Colonic mucosa (tissue), 4 donors: Measurements from ENCODE around the gene CAPRIN2. TPM values are rescaled to one million over a fixed set of nuclear protein-coding genes. Genes with fewer than 3 reads are reported as not detected.

Experiments
- DNase-seq: peaks from one replicate; pipeline ENCODE4 v3.0.0-alpha.2; 2020
- H3K27ac ChIP-seq: fragments of 200-600 bp; one replicate; pipeline ENCODE4 v1.8.0; 2021
- H3K27me3 ChIP-seq: fragments of 200-600 bp; one replicate; pipeline ENCODE4 v1.8.0; 2021
- H3K36me3 ChIP-seq: fragments of 200-600 bp; one replicate; pipeline ENCODE4 v1.8.0; 2021
- H3K4me1 ChIP-seq: fragments of 200-600 bp; one replicate; pipeline ENCODE4 v1.8.0; 2021; ENCODE audit warnings: mild to moderate bottlenecking
- H3K4me3 ChIP-seq: fragments of 200-600 bp; one replicate; pipeline ENCODE4 v1.8.0; 2021
- H3K9ac ChIP-seq, 2 donors: one replicate each; pipeline ENCODE4 v1.7.0; 2013; ENCODE audit warnings: control low read depth in 2 of 2, low read depth in 2 of 2, low read length in 2 of 2
- H3K9me3 ChIP-seq: fragments of 200-600 bp; one replicate; pipeline ENCODE4 v1.8.0; 2021
- CTCF ChIP-seq: fragments of 200-600 bp; IDR thresholded peaks from one replicate; pipeline ENCODE4 v1.8.0; 2022; ENCODE audit warnings: antibody characterized with exemption, mild to moderate bottlenecking
- intact Hi-C: fragments of 100-400 bp; cut with DNase I; formaldehyde crosslinking; loops from one replicate; pipeline ENCODE4 v1.14.1; 2022
- total RNA-seq, 2 donors: library from RNA; stranded (reverse); fragmentation: NEBNext Ultra II Directional in 1 of 2; extraction: Animal tissue kit (Norgen Biotek cat#: 25700) in 1 of 2; gene quantifications; one replicate each; pipeline ENCODE4 v1.2.1, GENCODE V29; 2021
- donor health status: healthy.
- donor health status: DM: no; HTN: no; CAD: no.
- donor health status: DM: no; HTN: no; CAD: no.

Gene CAPRIN2
- total RNA-seq, 2 donors from 2014 or later: 6.1 to 8.2 TPM

GRCh38 chr12:30726647-30727046 lies 28.1 kb downstream of the CAPRIN2 start:
- H3K4me3 ChIP-seq: no peak overlapping the region
- no peaks in the 10 kb centered on the region for H3K4me1 ChIP-seq
- TF ChIP-seq CTCF: no peak
- H3K9ac ChIP-seq: no peak overlapping the region
- intact Hi-C loops: no loop called here
- no peaks in the 10 kb centered on the region for H3K9me3 ChIP-seq
- H3K27ac ChIP-seq: no peak overlapping the region
- DNase-seq: no peak
- no peaks in the 10 kb centered on the region for H3K27me3 ChIP-seq
- no peaks in the 10 kb centered on the region for H3K36me3 ChIP-seq

GRCh38 chr12:30725739-30726138 lies 29.0 kb downstream of the CAPRIN2 start:
- TF ChIP-seq CTCF: no peak
- no peaks in the 10 kb centered on the region for H3K27me3 ChIP-seq
- intact Hi-C loops: no loop called here
- no peaks in the 10 kb centered on the region for H3K9me3 ChIP-seq
- no peak for DNase-seq
- H3K9ac ChIP-seq: no peak overlapping the region
- H3K36me3 ChIP-seq: no peaks in the 10 kb centered on the region
- no peak overlapping the region for H3K27ac ChIP-seq
- H3K4me1 ChIP-seq: no peaks in the 10 kb centered on the region
- H3K4me3 ChIP-seq: no peak overlapping the region

- DNase-seq: no peak
- Histone ChIP-seq H3K4me3 (no peak overlapping the region), H3K27me3 (no peaks in the 10 kb centered on the region), H3K27ac (no peak overlapping the region), H3K4me1 (no peaks in the 10 kb centered on the region), H3K9me3 (no peaks in the 10 kb centered on the region), H3K36me3 (no peaks in the 10 kb centered on the region), H3K9ac (no peak overlapping the region)
- intact Hi-C loops: no loop called here
- TF ChIP-seq CTCF: no peak
These were observed 35.7 kb downstream of the CAPRIN2 start for GRCh38 chr12:30719060-30719459.

GRCh38 chr12:30707613-30708342 lies 47.0 kb downstream of the CAPRIN2 start:
- no peaks in the 10 kb centered on the region for H3K9me3 ChIP-seq
- intact Hi-C loops: no loop called here
- H3K4me3 ChIP-seq: no peak overlapping the region
- no peak for DNase-seq
- TF ChIP-seq CTCF: no peak
- H3K36me3 ChIP-seq: no peaks in the 10 kb centered on the region
- H3K27ac ChIP-seq: peak overlapping the region; percentile 67
- no peaks in the 10 kb centered on the region for H3K4me1 ChIP-seq
- no peak overlapping the region for H3K9ac ChIP-seq
- no peaks in the 10 kb centered on the region for H3K27me3 ChIP-seq

- Histone ChIP-seq H3K27ac (peak overlapping the region; percentile 22), H3K4me1 (no peaks in the 10 kb centered on the region), H3K4me3 (no peak overlapping the region), H3K9me3 (no peaks in the 10 kb centered on the region), H3K9ac (no peak overlapping the region), H3K36me3 (no peaks in the 10 kb centered on the region), H3K27me3 (no peaks in the 10 kb centered on the region)
- no peak for TF ChIP-seq CTCF
- intact Hi-C loops: no loop called here
- no peak for DNase-seq
These were observed 48.3 kb downstream of the CAPRIN2 start for GRCh38 chr12:30706476-30706875.
